Dermis microvascular lymphatic vessel endothelial cell (primary cell): ENCODE data around the gene MPP2. TPM values are rescaled to one million over a fixed set of nuclear protein-coding genes. Genes with fewer than 3 reads are reported as not detected.

Experiments
- total RNA-seq: library from RNA; depleted of rRNA; stranded (reverse); fragments of >200 nt; gene quantifications from 2 replicates; pipeline ENCODE4 v1.2.1, GENCODE V29; 2014

Gene MPP2
- total RNA-seq, 1 donor from 2014 or later, result 0.13 TPM

Other genes starting within 250 kb of the MPP2 start
- 0.51 and 1.0 TPM in 2 replicates for gene MEOX1, start 245.6 kb downstream of the MPP2 start, total RNA-seq
- not detected in 2 replicates for gene SOST, start 148.7 kb downstream of the MPP2 start, total RNA-seq
- gene DUSP3, start 128.6 kb downstream of the MPP2 start, total RNA-seq, result 48.5 and 90.3 TPM in 2 replicates
- gene CFAP97D1, start 127.1 kb downstream of the MPP2 start, total RNA-seq, result under 0.01 TPM in 1 of 2 replicates, not detected in the other
- gene MPP3, start 74.4 kb downstream of the MPP2 start, total RNA-seq, result 1.3 and 1.4 TPM in 2 replicates
- not detected in 2 replicates for gene CD300LG, start 60.4 kb downstream of the MPP2 start, total RNA-seq
- not detected in 2 replicates for gene PPY, start 34.9 kb upstream of the MPP2 start, total RNA-seq
- not detected in 2 replicates for gene PYY, start 46.4 kb upstream of the MPP2 start, total RNA-seq
- gene NAGS, start 97.1 kb upstream of the MPP2 start, total RNA-seq, result 2.0 and 4.9 TPM in 2 replicates
- gene TMEM101, start 107.4 kb upstream of the MPP2 start, total RNA-seq, result 82.8 and 89.0 TPM in 2 replicates
- 22.5 and 25.3 TPM in 2 replicates for gene LSM12, start 159.1 kb upstream of the MPP2 start, total RNA-seq
- gene G6PC3, start 163.2 kb upstream of the MPP2 start, total RNA-seq, result 23.6 and 33.0 TPM in 2 replicates
- gene HDAC5, start 216.1 kb upstream of the MPP2 start, total RNA-seq, result 36.4 and 40.4 TPM in 2 replicates
- 1.3 and 1.6 TPM in 2 replicates for gene HROB, start 234.4 kb upstream of the MPP2 start, total RNA-seq